Thyroid gland (tissue), 4 donors: Measurements from ENCODE around the gene CDC14A. TPM values are rescaled to one million over a fixed set of nuclear protein-coding genes. Genes with fewer than 3 reads are reported as not detected.

Experiments used
- DNase-seq, 2 donors: peaks; one replicate each; pipeline ENCODE4 v3.0.0-alpha.2; 2019
- H3K27ac ChIP-seq, 3 donors: fragments of 200-600 bp; sonication (generic); 1 replicate in 2 of 3; 2 replicates in 1 of 3; pipeline ENCODE4 v1.5.1; 2016 to 2019; ENCODE audit warnings: mild to moderate bottlenecking in 1 of 3, moderate library complexity in 1 of 3
- H3K27me3 ChIP-seq: fragments of 200-600 bp; sonication (generic); one replicate; pipeline ENCODE4 v1.5.1; 2019
- H3K36me3 ChIP-seq, 2 donors: fragments of 200-600 bp; sonication (generic); one replicate each; pipeline ENCODE4 v1.5.1; 2016 to 2019
- H3K4me1 ChIP-seq, 2 donors: fragments of 200-600 bp; sonication (generic); one replicate each; pipeline ENCODE4 v1.5.1; 2017 to 2019
- H3K4me3 ChIP-seq, 3 donors: fragments of 200-600 bp; sonication (generic); replicated peaks in 1 of 3; 1 replicate in 2 of 3; 2 replicates in 1 of 3; pipeline ENCODE4 v1.5.1; 2016; ENCODE audit warnings: mild to moderate bottlenecking in 1 of 3
- H3K9me3 ChIP-seq: fragments of 200-600 bp; sonication (generic); one replicate; pipeline ENCODE4 v1.5.1; 2017
- CTCF ChIP-seq, 6 experiments: fragments of 200-600 bp in 3 of 6; fragments of 450-650 bp in 3 of 6; sonication (generic) in 3 of 6; IDR thresholded peaks; one replicate each; pipeline ENCODE4 v1.5.1; 2016 to 2019; ENCODE audit warnings: antibody characterized with exemption in 6 of 6, mild to moderate bottlenecking in 2 of 6, inconsistent platforms in 1 of 6, moderate library complexity in 1 of 6
- POLR2A ChIP-seq, 2 donors: fragments of 450-650 bp; IDR thresholded peaks; one replicate each; pipeline ENCODE4 v1.6.1; 2017; ENCODE audit warnings: antibody characterized with exemption in 2 of 2, mild to moderate bottlenecking in 2 of 2, moderate library complexity in 1 of 2
- WGBS, 2 donors: methylation state at CpG; one replicate each; pipeline ENCODE4 v1.1.5; 2017; 5-methylcytosine and 5-hydroxymethylcytosine counted together
- intact Hi-C: fragments of 100-400 bp; cut with DNase I; formaldehyde crosslinking; loops from one replicate; pipeline ENCODE4 v1.15.1; 2023
- total RNA-seq, 4 donors: library from RNA; depleted of rRNA; stranded (reverse); fragments of >200 nt; gene quantifications; one replicate each; pipeline ENCODE4 v1.2.3, GENCODE V29; 2016

CDC14A gene
- total RNA-seq, 4 donors from 2014 or later, result 17.1 to 32.8 (median 28.0) TPM

- Histone ChIP-seq H3K27me3 (no peaks in the 10 kb centered on the region), H3K4me3 (no peak overlapping the region), H3K36me3 (no peaks in the 10 kb centered on the region), H3K4me1 (no peaks in the 10 kb centered on the region), H3K27ac (no peak overlapping the region), H3K9me3 (no peaks in the 10 kb centered on the region)
- intact Hi-C loops, result no loop called here
- no peak for DNase-seq
- 91 to 93% methylated on average over 2 of the region's 2 CpGs for WGBS, 2 donors
- TF ChIP-seq POLR2A (IDR thresholded peaks at IDR 0.05), result no peak
- TF ChIP-seq CTCF (IDR thresholded peaks at IDR 0.05), result no peak
These were observed 66.8 kb downstream of the CDC14A start for GRCh38 chr1:100419072-100419471.

DNA sequence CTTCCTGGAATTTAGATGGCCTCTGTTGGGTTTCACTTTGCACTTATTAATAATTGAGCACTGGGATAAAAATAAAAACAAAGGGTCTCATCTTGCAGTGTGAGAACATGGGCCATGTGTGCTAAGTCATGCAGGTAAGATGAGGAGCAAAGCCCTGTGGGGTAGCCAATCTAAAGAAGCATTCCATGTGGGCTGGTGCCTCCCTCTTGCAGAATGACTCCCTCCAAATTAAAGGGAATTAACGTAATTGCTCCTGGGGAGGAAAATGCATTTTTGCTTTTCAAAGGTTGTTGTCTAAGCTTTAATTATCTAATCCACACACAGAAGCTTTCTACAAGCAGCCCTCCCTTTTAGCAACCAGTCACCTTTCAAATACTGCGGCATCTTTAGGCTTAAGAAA lies 69.8 kb downstream of the CDC14A start:
- Histone ChIP-seq H3K27me3 (no peaks in the 10 kb centered on the region), H3K4me3 (no peak overlapping the region), H3K27ac (no peak overlapping the region), H3K9me3 (no peaks in the 10 kb centered on the region), H3K4me1 (no peaks in the 10 kb centered on the region), H3K36me3 (no peaks in the 10 kb centered on the region)
- no peak for DNase-seq
- 93 to 96% methylated on average over 2 of the region's 2 CpGs for WGBS, 2 donors
- TF ChIP-seq POLR2A (IDR thresholded peaks at IDR 0.05), result no peak
- TF ChIP-seq CTCF (IDR thresholded peaks at IDR 0.05), result no peak
- intact Hi-C loops, result no loop called here

DNA sequence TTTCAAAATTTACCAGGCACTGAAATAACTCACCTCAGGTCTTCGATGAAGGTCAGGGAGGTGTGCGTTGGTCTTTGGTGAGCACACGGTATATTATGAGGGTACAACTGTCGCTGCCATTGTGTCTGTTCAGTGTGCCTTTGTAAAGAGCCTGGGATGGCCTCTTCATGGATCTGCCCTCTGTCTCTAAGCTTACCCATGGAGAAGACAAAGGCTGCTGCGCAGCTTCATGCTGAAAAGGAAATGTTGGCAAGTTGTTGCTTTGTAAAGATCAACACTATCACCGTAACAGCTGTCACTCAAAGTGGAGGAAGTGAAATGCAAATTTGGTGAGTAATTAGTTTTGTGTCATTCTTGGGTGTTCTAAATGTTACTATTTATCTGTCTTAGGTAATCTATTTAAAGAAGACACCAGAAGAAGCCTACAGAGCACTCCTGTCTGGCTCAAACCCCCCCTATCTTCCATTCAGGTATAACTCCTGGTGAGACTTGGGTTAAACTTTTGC lies 71.6 kb downstream of the CDC14A start:
- TF ChIP-seq POLR2A (IDR thresholded peaks at IDR 0.05) (no peak), CTCF (IDR thresholded peaks at IDR 0.05) (no peak)
- intact Hi-C loops, result no loop called here
- Histone ChIP-seq H3K4me1 (no peaks in the 10 kb centered on the region), H3K36me3 (no peaks in the 10 kb centered on the region), H3K9me3 (no peaks in the 10 kb centered on the region), H3K4me3 (no peak overlapping the region), H3K27me3 (no peaks in the 10 kb centered on the region), H3K27ac (no peak overlapping the region)
- WGBS, 2 donors, result 95% methylated on average over 6 of the region's 6 CpGs
- DNase-seq, result no peak

DNA sequence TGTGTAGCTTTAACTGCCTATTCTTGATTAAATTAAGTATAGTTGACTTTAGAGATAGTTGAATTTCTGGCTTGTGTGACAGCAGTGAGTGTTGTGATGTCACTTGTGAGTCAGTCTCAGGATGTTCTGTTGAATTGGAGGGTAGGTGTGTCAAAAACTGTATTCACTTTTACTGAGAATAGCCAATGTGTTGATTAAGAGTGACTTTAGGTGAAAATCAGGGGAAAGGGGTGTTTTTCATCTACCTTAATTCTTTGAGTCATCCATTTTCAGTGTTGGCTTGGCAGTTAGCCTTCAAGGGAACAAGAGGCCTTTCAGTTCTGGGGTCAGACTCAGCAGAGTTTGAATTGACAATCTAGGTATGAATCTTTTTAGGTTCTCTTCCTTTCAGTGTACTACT lies 75.9 kb downstream of the CDC14A start:
- no peak overlapping the region for H3K4me3 ChIP-seq
- H3K9me3 ChIP-seq, result no peaks in the 10 kb centered on the region
- H3K27me3 ChIP-seq, result no peaks in the 10 kb centered on the region
- no peak overlapping the region for H3K27ac ChIP-seq
- H3K4me1 ChIP-seq, result peaks cover 0 to 6% of the 10 kb centered on the region in 2 donors
- no peak for TF ChIP-seq POLR2A (IDR thresholded peaks at IDR 0.05)
- TF ChIP-seq CTCF (IDR thresholded peaks at IDR 0.05), result no peak
- DNase-seq, result no peak
- no peaks in the 10 kb centered on the region for H3K36me3 ChIP-seq
- intact Hi-C loops, result no loop called here

- 61 to 62% methylated on average over 2 of the region's 2 CpGs for WGBS, 2 donors
- H3K9me3 ChIP-seq, result no peaks in the 10 kb centered on the region
- H3K36me3 ChIP-seq, result no peaks in the 10 kb centered on the region
- H3K4me1 ChIP-seq, result peaks cover 0 to 6% of the 10 kb centered on the region in 2 donors
- TF ChIP-seq CTCF (IDR thresholded peaks at IDR 0.05) (no peak), POLR2A (IDR thresholded peaks at IDR 0.05) (no peak)
- no peak overlapping the region for H3K27ac ChIP-seq
- H3K27me3 ChIP-seq, result no peaks in the 10 kb centered on the region
- DNase-seq, result no peak
- intact Hi-C loops, result no loop called here
- H3K4me3 ChIP-seq, result no peak overlapping the region
These were observed 78.0 kb downstream of the CDC14A start for GRCh38 chr1:100430325-100430756.
